KOPT-K1 (cell line): ENCODE data around the gene TCF21.
"Not testable (repeated sequence)": the region's sequence is repeated elsewhere in the genome, so short reads cannot be mapped to it uniquely, and the experiment has no call there.

Source experiments
- H3K27ac ChIP-seq: fragments of 200-600 bp; sonication (generic); 2 replicates; pipeline ENCODE4 v1.5.1; 2016; ENCODE audit warnings: antibody characterized with exemption, mild to moderate bottlenecking, low read depth, low read length; ENCODE audit not compliant: poor library complexity, severe bottlenecking
- H3K36me3 ChIP-seq: fragments of 200-600 bp; sonication (generic); 2 replicates; pipeline ENCODE4 v1.5.1; 2017; ENCODE audit warnings: antibody characterized with exemption, mild to moderate bottlenecking, low read length, moderate library complexity; ENCODE audit not compliant: insufficient read depth
- H3K9me3 ChIP-seq: fragments of 200-600 bp; sonication (generic); 2 replicates; pipeline ENCODE4 v1.5.1; 2017; ENCODE audit warnings: antibody characterized with exemption, low read length, mild to moderate bottlenecking; ENCODE audit not compliant: insufficient read depth, poor library complexity, severe bottlenecking

Gene TCF21

GRCh38 chr6:133888929-133889556 is at the start of gene TCF21:
TSS of gene TCF21 (plus strand) at chr6:133889113. CDS start at chr6:133889398, 285 bp downstream.
- no peaks in the 10 kb centered on the region for H3K9me3 ChIP-seq
- no peak within 1 kb of the TSS for H3K27ac ChIP-seq
- H3K36me3 ChIP-seq = no peaks in the 10 kb centered on the region

GRCh38 chr6:133841176-133841575 is 47.7 kb upstream of the TCF21 start:
- Histone ChIP-seq H3K9me3 (no peaks in the 10 kb centered on the region), H3K27ac (no peak overlapping the region), H3K36me3 (no peaks in the 10 kb centered on the region)

GRCh38 chr6:133843098-133843497 is 45.8 kb upstream of the TCF21 start:
- Histone ChIP-seq H3K27ac (no peak overlapping the region), H3K36me3 (no peaks in the 10 kb centered on the region), H3K9me3 (no peaks in the 10 kb centered on the region)

- Histone ChIP-seq H3K36me3 (no peaks in the 10 kb centered on the region), H3K27ac (no peak overlapping the region), H3K9me3 (no peaks in the 10 kb centered on the region)
Measured at GRCh38 chr6:133844709-133845108, 44.2 kb upstream of the TCF21 start.

- no peak overlapping the region for H3K27ac ChIP-seq
- no peaks in the 10 kb centered on the region for H3K36me3 ChIP-seq
- peaks cover 5% of the 10 kb centered on the region for H3K9me3 ChIP-seq
Measured at GRCh38 chr6:133854041-133854363, 34.9 kb upstream of the TCF21 start.

- Histone ChIP-seq H3K27ac (no peak overlapping the region), H3K9me3 (peaks cover 5% of the 10 kb centered on the region), H3K36me3 (no peaks in the 10 kb centered on the region)
Measured at GRCh38 chr6:133854364-133855275, 34.3 kb upstream of the TCF21 start.

GRCh38 chr6:133855276-133855990 is 33.5 kb upstream of the TCF21 start:
- no peaks in the 10 kb centered on the region for H3K36me3 ChIP-seq
- no peak overlapping the region for H3K27ac ChIP-seq
- peaks cover 5% of the 10 kb centered on the region for H3K9me3 ChIP-seq

GRCh38 chr6:133855991-133856370 is 32.9 kb upstream of the TCF21 start:
- Histone ChIP-seq H3K9me3 (peaks cover 5% of the 10 kb centered on the region), H3K27ac (no peak overlapping the region), H3K36me3 (no peaks in the 10 kb centered on the region)

- Histone ChIP-seq H3K36me3 (no peaks in the 10 kb centered on the region), H3K27ac (no peak overlapping the region), H3K9me3 (no peaks in the 10 kb centered on the region)
Measured at GRCh38 chr6:133856911-133857310, 32.0 kb upstream of the TCF21 start.

GRCh38 chr6:133857696-133858095 is 31.2 kb upstream of the TCF21 start:
- H3K27ac ChIP-seq = no peak overlapping the region
- H3K36me3 ChIP-seq = no peaks in the 10 kb centered on the region
- peaks cover 2% of the 10 kb centered on the region for H3K9me3 ChIP-seq

- H3K36me3 ChIP-seq, H3K9me3 ChIP-seq, H3K27ac ChIP-seq: not testable (repeated sequence)
Measured at GRCh38 chr6:133861337-133861736, 27.6 kb upstream of the TCF21 start.

- Histone ChIP-seq H3K36me3 (no peaks in the 10 kb centered on the region), H3K9me3 (peaks cover 9% of the 10 kb centered on the region), H3K27ac (no peak overlapping the region)
Measured at GRCh38 chr6:133863228-133863627, 25.7 kb upstream of the TCF21 start.

- Histone ChIP-seq H3K9me3 (peaks cover 9% of the 10 kb centered on the region), H3K36me3 (no peaks in the 10 kb centered on the region), H3K27ac (no peak overlapping the region)
Measured at GRCh38 chr6:133865680-133866079, 23.2 kb upstream of the TCF21 start.

- Histone ChIP-seq H3K36me3 (no peaks in the 10 kb centered on the region), H3K27ac (no peak overlapping the region), H3K9me3 (no peaks in the 10 kb centered on the region)
Measured at GRCh38 chr6:133871131-133871530, 17.8 kb upstream of the TCF21 start.

- Histone ChIP-seq H3K9me3 (no peaks in the 10 kb centered on the region), H3K36me3 (no peaks in the 10 kb centered on the region), H3K27ac (no peak overlapping the region)
Measured at GRCh38 chr6:133873538-133873937, 15.4 kb upstream of the TCF21 start.
